Spleen (tissue), 7 donors: ENCODE data around the gene SKI.

ENCODE experiments used
- CTCF ChIP-seq, 11 experiments: fragments of 200-600 bp in 7 of 11; fragments of 450-650 bp in 4 of 11; sonication (generic) in 4 of 11; IDR thresholded peaks in 8 of 11; conservative IDR thresholded peaks in 3 of 11; 1 replicate in 7 of 11; 2 replicates in 4 of 11; pipeline versions ENCODE4 v1.4.0 to v1.8.0; 2016 to 2021; ENCODE audit warnings: antibody characterized with exemption in 11 of 11, inconsistent platforms in 4 of 11, mild to moderate bottlenecking in 1 of 11
- POLR2A ChIP-seq, 3 donors: fragments of 450-650 bp; IDR thresholded peaks; one replicate each; pipeline ENCODE4 v1.5.1; 2017; ENCODE audit warnings: antibody characterized with exemption in 3 of 3, mild to moderate bottlenecking in 1 of 3
- POLR2AphosphoS5 ChIP-seq, 3 donors: sonication (generic); formaldehyde crosslinking; IDR thresholded peaks; one replicate each; pipeline ENCODE4 v1.5.1; 2017; ENCODE audit warnings: antibody characterized with exemption in 3 of 3
- donor health status: DM: no; HTN: no; CAD: no; lungs with moderate emphysema.
- donor health status: DM: no; HTN: no; CAD: no.
- donor health status: DM: no; HTN: no; CAD: no.

- TF ChIP-seq POLR2A (IDR thresholded peaks at IDR 0.05) (no peak), CTCF (IDR thresholded peaks at IDR 0.05 in 8 of 11, conservative IDR thresholded peaks at IDR 0.05 in 3 of 11) (no peak), POLR2AphosphoS5 (IDR thresholded peaks at IDR 0.05) (no peak)
Observed at GRCh38 chr1:2272686-2273400, 44.7 kb downstream of the SKI start.
